Measurements from ENCODE around the gene MSANTD2.

DNA sequence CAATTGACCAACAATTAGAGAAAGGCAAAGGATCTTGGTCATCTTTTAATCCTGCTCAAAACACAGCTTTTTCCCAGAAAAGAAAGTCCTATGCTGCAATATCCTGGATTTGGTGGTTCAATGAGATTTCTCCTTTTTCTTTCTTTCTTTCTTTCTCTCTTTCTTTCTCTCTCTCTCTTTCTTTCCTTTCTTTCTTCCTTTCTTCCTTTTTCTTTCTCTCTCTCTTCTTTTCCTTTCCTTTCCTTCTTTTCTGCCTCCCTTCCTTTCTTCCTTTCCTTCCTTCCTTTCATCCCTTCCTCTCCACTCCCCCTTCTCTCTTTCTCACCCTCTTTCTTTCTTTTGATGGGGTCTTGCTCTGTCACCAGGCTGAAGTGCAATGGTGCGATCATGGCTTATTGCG, 31.7 kb upstream of the MSANTD2 start:
- no peak for TF ChIP-seq POLR2A (IDR thresholded peaks at IDR 0.05; ENCODE audit: low read length)
- no peak for TF ChIP-seq GATA1 (IDR thresholded peaks at IDR 0.05; ENCODE audit: low read depth, low read length)

Measured in erythroblast (primary cell).